Stimulated activated naive CD8-positive, alpha-beta T cell treated with anti-CD3 and anti-CD28 coated beads, Interleukin-15, Interleukin-2, amounts not matched to agents 100 ng/mL and 50 ng/mL, for 24 hours (primary cell): ENCODE results near the gene OR1K1.
"Not testable (repeated sequence)": the region's sequence is repeated elsewhere in the genome, so short reads cannot be mapped to it uniquely, and the experiment has no call there.

ENCODE experiments used
- H3K27ac Mint-ChIP-seq: one replicate; pipeline ENCODE4 v1.8.0; 2021; ENCODE audit warnings: mild to moderate bottlenecking, mixed read lengths
- H3K27me3 Mint-ChIP-seq: one replicate; pipeline ENCODE4 v1.8.0; 2021; ENCODE audit warnings: mixed read lengths
- H3K36me3 Mint-ChIP-seq: one replicate; pipeline ENCODE4 v1.8.0; 2021; ENCODE audit warnings: low read depth, mixed read lengths
- H3K4me1 Mint-ChIP-seq: one replicate; pipeline ENCODE4 v1.8.0; 2021; ENCODE audit warnings: low read depth, mixed read lengths
- H3K4me3 Mint-ChIP-seq: one replicate; pipeline ENCODE4 v1.8.0; 2021; ENCODE audit warnings: mild to moderate bottlenecking, mixed read lengths
- H3K9me3 Mint-ChIP-seq: one replicate; pipeline ENCODE4 v1.8.0; 2021; ENCODE audit warnings: mixed read lengths

OR1K1 gene

DNA sequence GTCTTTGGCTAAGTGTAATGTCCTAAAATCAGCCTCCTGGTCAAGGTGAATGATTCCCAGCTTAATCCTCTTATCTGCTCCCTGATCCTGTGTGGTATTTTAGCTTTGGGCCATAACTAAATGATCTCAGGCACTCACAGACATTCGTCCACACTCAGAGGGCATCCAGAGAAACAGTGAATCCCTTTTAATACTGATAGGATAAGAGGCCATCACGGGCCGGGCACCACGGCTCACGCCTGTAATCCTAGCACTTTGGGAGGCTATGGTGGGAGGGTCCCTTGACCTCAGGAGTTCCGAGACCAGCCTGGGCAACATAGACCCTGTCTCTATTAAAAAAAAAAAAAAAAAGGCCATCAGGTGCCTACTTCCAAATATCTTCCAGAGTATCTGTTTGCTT is 22.1 kb downstream of the OR1K1 start:
- Mint-ChIP-seq H3K27me3 (no peaks in the 10 kb centered on the region), H3K36me3 (peaks cover 47% of the 10 kb centered on the region), H3K9me3 (no peaks in the 10 kb centered on the region), H3K4me1 (peaks cover 40% of the 10 kb centered on the region), H3K27ac (no peak overlapping the region), H3K4me3 (no peak overlapping the region)

DNA sequence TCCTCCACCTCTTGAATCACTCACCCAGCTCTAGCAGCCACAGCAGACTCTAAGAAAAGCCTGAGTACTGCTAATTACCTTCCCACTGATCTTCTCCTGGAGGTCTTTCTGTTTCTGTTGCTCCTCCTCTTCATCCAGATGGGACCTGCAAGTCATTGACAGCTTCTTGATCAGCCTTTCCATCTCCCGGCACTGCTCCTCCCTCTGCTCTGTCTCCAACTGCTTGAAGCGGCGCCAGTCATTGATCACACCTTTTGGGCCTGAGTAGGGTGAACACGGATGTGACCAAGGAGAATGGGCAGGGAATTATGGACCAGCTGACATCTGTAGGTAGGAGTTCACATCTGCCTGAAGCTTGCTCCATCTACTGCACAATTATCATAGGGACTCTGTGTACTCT is 23.0 kb downstream of the OR1K1 start:
- Mint-ChIP-seq H3K27ac (peak overlapping the region; percentile 28), H3K4me3 (no peak overlapping the region), H3K4me1 (peaks cover 40% of the 10 kb centered on the region), H3K36me3 (peaks cover 47% of the 10 kb centered on the region), H3K27me3 (no peaks in the 10 kb centered on the region), H3K9me3 (no peaks in the 10 kb centered on the region)

DNA sequence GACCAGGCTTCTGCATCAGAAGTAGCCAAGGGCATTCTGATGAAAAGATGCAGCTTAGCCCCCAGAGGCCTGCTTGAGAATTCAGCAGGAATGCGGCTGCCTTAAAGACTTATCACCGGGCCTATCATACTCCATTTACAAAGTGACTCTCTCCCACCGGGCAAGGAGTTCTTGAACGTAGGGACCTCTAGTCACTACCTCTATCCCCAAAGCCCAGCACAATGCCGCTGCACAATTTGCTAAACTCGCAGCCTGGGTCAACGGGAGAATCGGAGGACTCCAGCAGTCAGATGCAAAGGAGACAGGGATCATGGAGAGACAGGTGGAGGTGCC is 27.8 kb downstream of the OR1K1 start:
- peaks cover 28% of the 10 kb centered on the region for H3K4me1 Mint-ChIP-seq

DNA sequence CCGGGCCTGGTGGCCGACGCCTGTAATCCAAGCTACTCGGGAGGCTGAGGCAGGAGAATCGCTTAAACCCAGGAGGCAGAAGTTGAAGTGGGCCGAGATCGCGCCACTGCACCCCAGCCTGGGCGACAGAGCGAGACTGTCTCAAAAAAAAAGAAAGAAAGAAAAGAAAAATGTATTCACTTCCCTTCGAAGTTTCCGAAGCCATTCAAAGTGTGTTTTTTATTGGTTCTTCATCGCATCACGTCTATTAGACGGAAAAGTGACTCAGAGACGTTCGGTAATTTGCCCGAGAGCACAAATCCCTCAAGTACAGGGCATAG is 29.0 kb downstream of the OR1K1 start:
- peak overlapping the region; percentile 99 for H3K4me3 Mint-ChIP-seq
- peaks cover 15% of the 10 kb centered on the region for H3K36me3 Mint-ChIP-seq
- not testable (repeated sequence) for H3K9me3 Mint-ChIP-seq, H3K27me3 Mint-ChIP-seq
- H3K4me1 Mint-ChIP-seq: peaks cover 28% of the 10 kb centered on the region
- peak overlapping the region; percentile 93 for H3K27ac Mint-ChIP-seq

More for the DNA sequence above, 27.8 kb downstream of the OR1K1 start:
- Mint-ChIP-seq H3K27me3 (no peaks in the 10 kb centered on the region), H3K36me3 (peaks cover 18% of the 10 kb centered on the region), H3K4me3 (peak overlapping the region; percentile 99), H3K27ac (peak overlapping the region; percentile 93), H3K9me3 (no peaks in the 10 kb centered on the region)

DNA sequence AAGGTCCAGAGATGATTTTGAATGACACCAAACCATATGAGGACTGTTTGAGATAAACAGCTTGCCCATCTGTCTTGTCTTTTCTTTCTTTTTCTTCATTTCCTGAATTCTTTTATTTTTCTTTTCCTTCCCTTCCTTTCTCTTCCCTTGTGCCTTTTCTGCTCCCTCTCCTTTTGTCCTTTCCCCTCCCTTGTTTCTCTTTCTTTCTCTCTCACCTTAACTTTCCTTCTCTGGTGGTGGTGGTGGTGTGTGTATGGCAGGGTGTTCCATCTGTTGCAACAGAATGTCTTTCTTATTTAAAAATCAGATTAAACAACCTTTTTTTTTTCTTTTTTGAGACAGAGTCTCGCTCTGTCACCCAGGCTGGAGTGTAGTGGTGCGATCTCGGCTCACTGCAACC is 32.3 kb downstream of the OR1K1 start:
- Mint-ChIP-seq H3K4me1 (peaks cover 16% of the 10 kb centered on the region), H3K9me3 (no peaks in the 10 kb centered on the region), H3K27ac (no peak overlapping the region), H3K4me3 (no peak overlapping the region), H3K36me3 (no peaks in the 10 kb centered on the region), H3K27me3 (no peaks in the 10 kb centered on the region)

DNA sequence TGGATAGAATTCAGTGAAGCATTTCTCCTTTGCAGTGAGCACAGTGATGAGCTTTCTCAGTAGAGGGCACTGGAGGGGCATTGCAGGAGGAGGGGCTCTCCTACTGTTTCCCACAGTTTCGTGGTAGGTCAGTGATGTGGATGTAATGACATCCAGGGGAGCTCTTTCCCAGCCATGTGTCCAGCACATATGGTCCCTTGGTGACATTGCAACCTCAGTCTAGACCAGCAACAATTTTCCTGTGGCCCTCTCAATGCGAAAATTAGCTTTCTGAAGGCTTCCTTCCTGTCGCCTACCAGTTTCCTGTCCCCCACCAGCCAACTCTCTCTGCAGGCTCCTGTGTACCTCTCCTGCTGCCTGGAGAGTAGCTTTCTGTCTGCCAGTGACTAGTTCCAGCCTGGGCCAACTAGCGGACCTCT is 35.4 kb downstream of the OR1K1 start:
- Mint-ChIP-seq H3K36me3 (no peaks in the 10 kb centered on the region), H3K9me3 (no peaks in the 10 kb centered on the region), H3K27ac (peak overlapping the region; percentile 80), H3K27me3 (no peaks in the 10 kb centered on the region), H3K4me1 (peaks cover 14% of the 10 kb centered on the region), H3K4me3 (peak overlapping the region; percentile 44)

DNA sequence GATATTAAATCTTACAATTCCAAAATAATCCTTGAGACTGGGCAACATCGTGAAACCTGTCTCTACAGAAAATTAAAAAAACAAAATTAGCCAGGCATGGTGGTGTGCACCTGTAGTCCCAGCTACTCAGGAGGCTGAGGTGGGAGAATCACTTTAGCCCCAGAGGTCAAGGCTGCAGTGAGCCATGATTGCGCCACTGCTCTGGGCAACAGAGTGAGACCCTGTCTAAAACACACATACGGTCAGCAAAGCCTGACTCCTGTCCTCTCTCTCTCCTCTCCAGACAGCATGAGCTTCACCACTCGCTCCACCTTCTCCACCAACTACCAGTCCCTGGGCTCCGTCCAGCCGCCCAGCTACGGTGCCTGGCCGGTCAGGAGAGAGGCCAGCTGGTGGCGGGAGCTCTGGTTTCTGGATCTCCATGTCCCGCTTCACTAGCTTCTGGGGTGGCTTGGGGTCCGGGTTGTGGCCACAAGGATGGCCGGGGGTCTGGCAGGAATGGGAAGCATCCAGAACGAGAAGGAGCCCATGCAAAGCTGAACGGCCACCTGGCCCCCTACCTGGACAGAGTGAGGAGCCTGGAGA is 37.4 kb downstream of the OR1K1 start:
- Mint-ChIP-seq H3K27ac (no peak overlapping the region), H3K4me3 (no peak overlapping the region), H3K27me3 (no peaks in the 10 kb centered on the region), H3K9me3 (no peaks in the 10 kb centered on the region), H3K4me1 (peaks cover 14% of the 10 kb centered on the region), H3K36me3 (no peaks in the 10 kb centered on the region)

DNA sequence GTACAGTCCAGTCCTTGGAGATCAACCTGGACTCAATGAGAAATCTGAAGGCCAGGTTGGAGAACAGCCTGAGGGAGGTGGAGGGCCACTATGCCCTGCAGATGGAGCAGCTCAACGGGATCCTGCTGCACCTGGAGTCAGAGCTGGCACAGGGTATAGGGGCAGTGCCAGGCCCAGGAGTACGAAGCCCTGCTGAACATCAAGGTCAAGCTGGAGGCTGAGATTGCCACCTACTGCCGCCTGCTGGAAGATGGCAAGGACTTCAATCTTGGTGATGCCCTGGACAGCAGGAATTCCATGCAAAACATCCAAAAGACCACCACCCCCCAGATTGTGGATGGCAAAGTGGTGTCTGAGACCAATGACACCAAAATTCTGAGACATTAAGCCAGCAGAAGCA is 38.5 kb downstream of the OR1K1 start:
- peaks cover 14% of the 10 kb centered on the region for H3K4me1 Mint-ChIP-seq
- not testable (repeated sequence) for H3K9me3 Mint-ChIP-seq, H3K27me3 Mint-ChIP-seq, H3K4me3 Mint-ChIP-seq, H3K36me3 Mint-ChIP-seq, H3K27ac Mint-ChIP-seq

DNA sequence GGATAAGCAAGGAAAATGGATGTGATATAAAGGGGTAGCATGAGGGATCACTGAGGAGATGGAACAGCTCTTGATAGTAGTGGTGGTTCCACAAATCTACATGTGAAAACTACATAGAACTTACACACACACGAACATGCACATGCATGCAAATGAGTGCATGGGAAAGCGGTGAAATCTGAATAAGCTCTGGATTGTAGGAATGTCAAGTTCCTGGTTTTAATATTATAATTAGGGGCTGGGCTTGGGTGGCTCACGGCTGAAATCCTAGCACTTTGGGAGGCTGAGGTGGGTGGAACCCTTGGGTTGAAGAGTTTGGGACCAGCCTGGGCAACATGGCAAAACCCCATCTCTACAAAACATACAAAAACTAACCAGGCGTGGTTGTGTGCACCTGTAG is 41.6 kb downstream of the OR1K1 start:
- no peaks in the 10 kb centered on the region for H3K9me3 Mint-ChIP-seq
- H3K4me1 Mint-ChIP-seq: peaks cover 10% of the 10 kb centered on the region
- no peaks in the 10 kb centered on the region for H3K27me3 Mint-ChIP-seq

DNA sequence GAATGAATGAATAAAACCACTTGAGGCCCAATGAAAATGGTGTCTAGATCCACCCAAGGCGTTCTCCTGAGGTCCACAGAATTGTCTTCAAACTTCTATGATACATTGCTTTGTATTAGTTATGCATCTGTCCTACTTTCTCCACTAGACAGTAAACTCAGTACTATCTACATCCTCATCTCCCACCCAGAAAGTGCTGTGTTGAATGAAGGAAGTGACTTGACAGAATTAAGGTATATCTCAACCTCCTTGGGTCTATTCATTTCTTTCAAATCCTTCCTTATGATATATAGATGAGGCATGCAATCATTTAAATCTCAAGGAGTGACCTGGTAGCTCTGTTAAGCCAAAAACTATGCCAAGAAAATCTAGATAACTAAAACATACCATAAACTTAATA is 44.2 kb downstream of the OR1K1 start:
- Mint-ChIP-seq H3K9me3 (no peaks in the 10 kb centered on the region), H3K4me1 (peaks cover 31% of the 10 kb centered on the region), H3K36me3 (peaks cover 27% of the 10 kb centered on the region), H3K27me3 (no peaks in the 10 kb centered on the region), H3K4me3 (no peak overlapping the region), H3K27ac (no peak overlapping the region)

More for the DNA sequence above, 41.6 kb downstream of the OR1K1 start:
- Mint-ChIP-seq H3K4me3 (no peak overlapping the region), H3K27ac (no peak overlapping the region), H3K36me3 (peaks cover 11% of the 10 kb centered on the region)

DNA sequence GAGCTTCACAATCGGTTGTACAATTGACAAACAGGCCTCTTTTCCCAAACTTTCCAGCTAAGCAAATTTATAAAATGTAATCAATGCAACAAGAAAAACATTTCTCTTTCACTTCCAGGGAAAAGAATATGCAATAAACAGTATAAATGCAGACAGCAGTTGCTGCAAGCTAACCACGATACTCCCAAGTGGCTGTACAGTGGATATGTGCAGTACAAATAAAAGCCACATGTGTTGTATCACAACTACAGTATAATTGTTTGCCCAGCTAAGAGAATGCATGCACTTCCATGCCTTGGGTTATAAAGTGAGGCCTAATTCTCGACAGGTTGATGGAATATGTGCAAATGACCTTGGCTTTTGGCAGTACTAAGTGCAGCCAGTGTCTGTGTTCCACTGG is 45.2 kb downstream of the OR1K1 start:
- Mint-ChIP-seq H3K9me3 (no peaks in the 10 kb centered on the region), H3K27ac (no peak overlapping the region), H3K36me3 (peaks cover 33% of the 10 kb centered on the region)

DNA sequence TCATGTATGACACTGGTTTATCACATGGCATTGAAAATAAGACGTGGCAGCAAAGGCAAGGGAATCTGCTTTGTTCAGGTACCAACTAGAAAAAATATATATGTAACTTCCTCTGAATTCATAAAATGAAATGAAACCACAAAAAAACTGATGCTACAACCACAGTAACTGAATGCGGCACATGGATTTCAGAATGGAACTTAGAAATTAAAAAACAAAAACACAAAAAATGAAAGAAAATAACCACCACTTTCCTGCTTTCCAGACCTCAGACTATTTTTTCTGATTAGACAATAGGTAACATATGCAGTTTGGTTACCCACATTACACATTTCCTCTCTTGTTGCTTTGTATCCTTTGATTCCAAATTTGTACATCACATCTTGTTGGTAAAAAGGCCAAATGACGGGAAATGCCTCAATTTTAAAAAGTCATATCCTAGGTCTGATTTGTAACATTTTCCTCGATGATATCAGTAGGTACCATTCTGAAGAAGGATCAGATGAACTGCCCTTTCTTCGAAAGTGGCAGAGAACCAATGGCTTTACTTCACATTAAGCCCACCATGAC is 46.5 kb downstream of the OR1K1 start:
- peaks cover 42% of the 10 kb centered on the region for H3K36me3 Mint-ChIP-seq
- H3K4me1 Mint-ChIP-seq: peaks cover 36% of the 10 kb centered on the region
- H3K27ac Mint-ChIP-seq: peak overlapping the region; percentile 71
- no peaks in the 10 kb centered on the region for H3K27me3 Mint-ChIP-seq
- peak overlapping the region; percentile 30 for H3K4me3 Mint-ChIP-seq
- H3K9me3 Mint-ChIP-seq: no peaks in the 10 kb centered on the region

More for the DNA sequence above, 45.2 kb downstream of the OR1K1 start:
- H3K27me3 Mint-ChIP-seq: no peaks in the 10 kb centered on the region
- peaks cover 36% of the 10 kb centered on the region for H3K4me1 Mint-ChIP-seq
- no peak overlapping the region for H3K4me3 Mint-ChIP-seq

DNA sequence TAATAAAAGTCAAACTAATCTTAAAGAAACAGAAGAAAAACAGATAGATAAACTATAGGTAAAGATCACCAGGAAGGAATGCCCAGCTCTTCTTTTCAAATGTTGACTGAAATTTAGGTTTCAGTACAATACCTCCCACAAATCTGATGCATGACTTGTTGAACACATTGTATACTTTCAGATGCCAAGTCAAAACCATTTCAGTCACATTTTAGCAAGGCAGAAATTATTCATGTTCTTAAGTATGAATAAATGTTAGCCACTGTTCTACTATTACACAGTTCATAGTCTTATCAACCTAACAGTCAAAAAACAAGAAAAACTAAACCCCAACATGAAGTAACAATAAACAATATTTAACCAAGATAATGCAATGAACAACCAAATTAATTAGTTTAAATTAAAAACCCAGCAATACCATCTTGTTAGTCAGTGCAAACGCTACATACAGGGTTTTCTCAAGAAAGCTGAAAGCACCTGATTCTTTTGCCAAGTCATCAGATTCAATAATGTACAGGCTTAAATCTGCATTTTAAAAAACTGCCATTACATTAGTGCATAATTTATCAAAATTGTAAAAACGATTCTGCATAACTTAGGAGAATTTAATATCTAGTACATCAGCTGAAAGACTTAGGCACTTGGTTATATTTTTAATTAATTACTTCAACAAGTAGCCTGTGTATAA is 48.5 kb downstream of the OR1K1 start:
- Mint-ChIP-seq H3K9me3 (no peaks in the 10 kb centered on the region), H3K4me3 (no peak overlapping the region), H3K27me3 (no peaks in the 10 kb centered on the region), H3K4me1 (peaks cover 36% of the 10 kb centered on the region), H3K27ac (no peak overlapping the region), H3K36me3 (peaks cover 44% of the 10 kb centered on the region)
